ENCODE measurements around the gene MIS18A. TPM values are rescaled to one million over a fixed set of nuclear protein-coding genes. Genes with fewer than 3 reads are reported as not detected.

The MIS18A gene
- total RNA-seq, 1 experiment from 2014 or later: 27.5 TPM

DNA sequence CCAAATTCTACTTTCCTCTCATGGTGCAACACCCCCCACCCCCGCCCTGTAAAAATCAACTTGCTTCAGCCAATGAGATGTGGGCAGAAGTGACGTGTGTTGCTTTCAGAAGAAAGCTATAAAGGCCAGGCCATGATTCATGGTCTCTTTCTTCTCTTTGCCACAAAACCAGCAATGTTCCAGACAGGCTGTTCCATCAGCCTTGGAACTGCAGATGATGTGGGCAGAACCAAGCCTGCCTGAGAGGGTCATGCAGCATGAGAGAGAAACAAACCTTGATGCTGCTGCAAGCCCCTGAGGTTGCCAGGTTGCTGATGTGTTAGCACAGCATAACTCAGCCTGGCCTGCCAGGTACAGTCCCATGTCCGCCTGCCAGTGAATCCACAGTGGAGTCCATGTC lies 41.8 kb downstream of the MIS18A start:
- H3K4me3 Mint-ChIP-seq (ENCODE audit: unreplicated experiment): no peak overlapping the region
- POLR2A ChIA-PET: no interaction called here
- no peak for TF ChIP-seq CTCF (IDR thresholded peaks at IDR 0.05; ENCODE audit: insufficient read depth in 1 of 2, low read depth in 1 of 2, low read length in 1 of 2, severe bottlenecking in 1 of 2, unreplicated experiment in 1 of 2)
- H3K36me3 Mint-ChIP-seq (ENCODE audit: insufficient read depth, unreplicated experiment): no peaks in the 10 kb centered on the region
- no peaks in the 10 kb centered on the region for H3K4me1 Mint-ChIP-seq (ENCODE audit: low read depth, unreplicated experiment)
- no peak for DNase-seq
- H3K4me3 ChIP-seq (ENCODE audit: low read depth, low read length): no peak overlapping the region
- H3K27me3 ChIP-seq (replicated peaks; ENCODE audit: control insufficient read depth, insufficient read depth, low read length): no peaks in the 10 kb centered on the region
- no peaks in the 10 kb centered on the region for H3K36me3 ChIP-seq (ENCODE audit: control insufficient read depth, insufficient read depth, low read length)
- no peaks in the 10 kb centered on the region for H3K9me3 Mint-ChIP-seq (ENCODE audit: unreplicated experiment)
- CTCF ChIA-PET: no interaction called here
- peaks cover 7% of the 10 kb centered on the region for H3K27me3 Mint-ChIP-seq (ENCODE audit: insufficient read depth, unreplicated experiment)
- no peak overlapping the region for H3K27ac Mint-ChIP-seq (ENCODE audit: unreplicated experiment)
- intact Hi-C loops (cut with micrococcal nuclease; ENCODE audit: unreplicated experiment): no loop called here
- H3K9me3 ChIP-seq: no peaks in the 10 kb centered on the region
- H3K4me1 ChIP-seq: no peaks in the 10 kb centered on the region
- no TSS peak for BruUV-seq (replicated peaks)

GRCh38 chr21:32233722-32234301 lies 45.0 kb downstream of the MIS18A start:
- intact Hi-C loops (cut with micrococcal nuclease; ENCODE audit: unreplicated experiment): no loop called here
- CTCF ChIA-PET: no interaction called here
- no TSS peak for BruUV-seq (replicated peaks)
- H3K9me3 ChIP-seq: no peaks in the 10 kb centered on the region
- POLR2A ChIA-PET: no interaction called here
- no peaks in the 10 kb centered on the region for H3K4me1 Mint-ChIP-seq (ENCODE audit: low read depth, unreplicated experiment)
- peaks cover 4% of the 10 kb centered on the region for H3K27me3 Mint-ChIP-seq (ENCODE audit: insufficient read depth, unreplicated experiment)
- TF ChIP-seq CTCF (IDR thresholded peaks at IDR 0.05; ENCODE audit: insufficient read depth in 1 of 2, low read depth in 1 of 2, low read length in 1 of 2, severe bottlenecking in 1 of 2, unreplicated experiment in 1 of 2): no peak
- no peak for DNase-seq
- no peak overlapping the region for H3K4me3 ChIP-seq (ENCODE audit: low read depth, low read length)
- H3K9me3 Mint-ChIP-seq (ENCODE audit: unreplicated experiment): no peaks in the 10 kb centered on the region
- H3K36me3 Mint-ChIP-seq (ENCODE audit: insufficient read depth, unreplicated experiment): no peaks in the 10 kb centered on the region
- H3K4me1 ChIP-seq: no peaks in the 10 kb centered on the region
- H3K27me3 ChIP-seq (replicated peaks; ENCODE audit: control insufficient read depth, insufficient read depth, low read length): no peaks in the 10 kb centered on the region
- H3K36me3 ChIP-seq (ENCODE audit: control insufficient read depth, insufficient read depth, low read length): no peaks in the 10 kb centered on the region
- no peak overlapping the region for H3K4me3 Mint-ChIP-seq (ENCODE audit: unreplicated experiment)
- no peak overlapping the region for H3K27ac Mint-ChIP-seq (ENCODE audit: unreplicated experiment)

GRCh38 chr21:32233055-32233546 lies 45.7 kb downstream of the MIS18A start:
- ChIA-PET POLR2A (no interaction called here), CTCF (no interaction called here)
- H3K4me1 ChIP-seq: no peaks in the 10 kb centered on the region
- Mint-ChIP-seq H3K27me3 (ENCODE audit: insufficient read depth, unreplicated experiment) (no peaks in the 10 kb centered on the region), H3K9me3 (ENCODE audit: unreplicated experiment) (no peaks in the 10 kb centered on the region), H3K4me3 (ENCODE audit: unreplicated experiment) (no peak overlapping the region), H3K36me3 (ENCODE audit: insufficient read depth, unreplicated experiment) (no peaks in the 10 kb centered on the region), H3K4me1 (ENCODE audit: low read depth, unreplicated experiment) (no peaks in the 10 kb centered on the region), H3K27ac (ENCODE audit: unreplicated experiment) (no peak overlapping the region)
- H3K9me3 ChIP-seq: no peaks in the 10 kb centered on the region
- no peaks in the 10 kb centered on the region for H3K36me3 ChIP-seq (ENCODE audit: control insufficient read depth, insufficient read depth, low read length)
- DNase-seq: no peak
- BruUV-seq (replicated peaks): no TSS peak
- intact Hi-C loops (cut with micrococcal nuclease; ENCODE audit: unreplicated experiment): no loop called here
- TF ChIP-seq CTCF (IDR thresholded peaks at IDR 0.05; ENCODE audit: insufficient read depth in 1 of 2, low read depth in 1 of 2, low read length in 1 of 2, severe bottlenecking in 1 of 2, unreplicated experiment in 1 of 2): no peak
- H3K27me3 ChIP-seq (replicated peaks; ENCODE audit: control insufficient read depth, insufficient read depth, low read length): no peaks in the 10 kb centered on the region
- H3K4me3 ChIP-seq (ENCODE audit: low read depth, low read length): no peak overlapping the region

Data from Caco-2 (cell line).